22Rv1 (cell line): ENCODE data around the gene SART1.

Experiments
- H3K27ac ChIP-seq: fragments of 450-650 bp; 2 replicates; pipeline ENCODE4 v1.5.1; 2017
- ZFX ChIP-seq: fragments of 450-650 bp; IDR thresholded peaks from 2 replicates; pipeline ENCODE4 v1.6.1; 2017; ENCODE audit warnings: antibody characterized with exemption, borderline replicate concordance
- TF ChIP-seq, protein P1 (sequence below): fragments of 450-650 bp; IDR thresholded peaks from 2 replicates; pipeline ENCODE4 v1.5.1; 2017; ENCODE audit warnings: mild to moderate bottlenecking

SART1 gene

DNA sequence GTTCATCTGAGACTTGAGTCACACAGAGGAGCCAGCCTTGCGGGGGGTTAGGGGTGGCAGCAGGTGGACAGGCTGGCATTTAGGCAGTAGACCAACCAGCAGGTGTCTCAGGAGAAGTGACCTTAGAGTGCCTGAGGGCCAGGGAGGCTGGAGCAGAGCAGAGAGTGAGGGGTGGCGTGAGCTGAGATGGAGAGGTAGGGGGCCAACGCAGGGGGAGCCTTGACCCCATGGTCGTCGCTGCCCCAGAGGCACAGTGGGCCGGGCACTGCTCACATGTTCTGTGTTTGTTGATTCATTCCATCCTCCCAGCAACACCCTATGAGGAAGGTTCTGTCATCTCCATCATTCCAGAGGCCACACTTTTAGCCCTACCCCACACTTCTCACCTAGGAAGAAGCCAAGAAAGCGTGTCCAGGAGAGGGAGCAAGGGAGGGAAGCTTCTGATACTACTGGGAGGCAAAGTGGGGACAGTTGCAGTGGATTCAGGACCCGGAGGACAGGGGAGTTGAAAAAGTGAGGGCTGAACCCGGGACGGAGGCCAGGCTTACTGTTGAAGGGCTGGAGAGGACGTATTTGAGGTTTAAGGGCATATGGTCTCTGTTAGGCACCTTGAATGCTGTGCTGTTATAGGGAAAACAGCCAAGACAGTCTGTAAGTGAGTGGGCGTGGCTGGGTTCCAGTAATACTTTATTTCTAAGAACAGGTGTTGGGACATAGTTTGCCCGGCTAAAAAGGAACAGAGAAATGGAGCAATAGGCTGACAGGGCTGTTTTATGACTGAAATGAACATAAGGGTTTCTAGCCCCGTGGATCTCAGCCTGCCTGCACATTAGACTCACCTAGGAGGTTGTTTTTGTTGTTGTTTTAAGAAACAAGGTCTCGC, 7.3 kb downstream of the SART1 start:
- TF ChIP-seq, protein P1, sequence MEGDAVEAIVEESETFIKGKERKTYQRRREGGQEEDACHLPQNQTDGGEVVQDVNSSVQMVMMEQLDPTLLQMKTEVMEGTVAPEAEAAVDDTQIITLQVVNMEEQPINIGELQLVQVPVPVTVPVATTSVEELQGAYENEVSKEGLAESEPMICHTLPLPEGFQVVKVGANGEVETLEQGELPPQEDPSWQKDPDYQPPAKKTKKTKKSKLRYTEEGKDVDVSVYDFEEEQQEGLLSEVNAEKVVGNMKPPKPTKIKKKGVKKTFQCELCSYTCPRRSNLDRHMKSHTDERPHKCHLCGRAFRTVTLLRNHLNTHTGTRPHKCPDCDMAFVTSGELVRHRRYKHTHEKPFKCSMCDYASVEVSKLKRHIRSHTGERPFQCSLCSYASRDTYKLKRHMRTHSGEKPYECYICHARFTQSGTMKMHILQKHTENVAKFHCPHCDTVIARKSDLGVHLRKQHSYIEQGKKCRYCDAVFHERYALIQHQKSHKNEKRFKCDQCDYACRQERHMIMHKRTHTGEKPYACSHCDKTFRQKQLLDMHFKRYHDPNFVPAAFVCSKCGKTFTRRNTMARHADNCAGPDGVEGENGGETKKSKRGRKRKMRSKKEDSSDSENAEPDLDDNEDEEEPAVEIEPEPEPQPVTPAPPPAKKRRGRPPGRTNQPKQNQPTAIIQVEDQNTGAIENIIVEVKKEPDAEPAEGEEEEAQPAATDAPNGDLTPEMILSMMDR, result no peak
- no peak for TF ChIP-seq ZFX
- H3K27ac ChIP-seq, result no peak overlapping the region

DNA sequence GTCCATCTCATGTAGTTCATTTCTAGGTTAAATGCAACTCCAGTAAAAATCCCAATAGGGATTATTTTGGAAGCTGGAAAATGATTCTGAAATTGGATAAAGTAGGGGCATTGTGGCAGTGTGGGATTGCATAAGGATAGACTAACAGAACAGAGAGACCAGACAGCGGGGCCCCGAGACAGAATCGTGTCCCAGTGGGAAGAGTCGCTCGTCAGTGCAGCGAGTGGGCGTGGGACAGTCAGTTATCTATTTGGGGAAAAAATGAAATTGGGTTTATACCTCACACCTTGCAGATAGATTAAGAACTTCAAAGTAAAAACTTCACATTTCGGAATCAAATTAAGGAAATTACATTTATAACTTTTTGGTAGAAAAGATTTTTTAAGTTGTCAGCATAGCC, 10.6 kb downstream of the SART1 start:
- no peak overlapping the region for H3K27ac ChIP-seq
- TF ChIP-seq ZFX, result no peak
- TF ChIP-seq, protein P1, result no peak

DNA sequence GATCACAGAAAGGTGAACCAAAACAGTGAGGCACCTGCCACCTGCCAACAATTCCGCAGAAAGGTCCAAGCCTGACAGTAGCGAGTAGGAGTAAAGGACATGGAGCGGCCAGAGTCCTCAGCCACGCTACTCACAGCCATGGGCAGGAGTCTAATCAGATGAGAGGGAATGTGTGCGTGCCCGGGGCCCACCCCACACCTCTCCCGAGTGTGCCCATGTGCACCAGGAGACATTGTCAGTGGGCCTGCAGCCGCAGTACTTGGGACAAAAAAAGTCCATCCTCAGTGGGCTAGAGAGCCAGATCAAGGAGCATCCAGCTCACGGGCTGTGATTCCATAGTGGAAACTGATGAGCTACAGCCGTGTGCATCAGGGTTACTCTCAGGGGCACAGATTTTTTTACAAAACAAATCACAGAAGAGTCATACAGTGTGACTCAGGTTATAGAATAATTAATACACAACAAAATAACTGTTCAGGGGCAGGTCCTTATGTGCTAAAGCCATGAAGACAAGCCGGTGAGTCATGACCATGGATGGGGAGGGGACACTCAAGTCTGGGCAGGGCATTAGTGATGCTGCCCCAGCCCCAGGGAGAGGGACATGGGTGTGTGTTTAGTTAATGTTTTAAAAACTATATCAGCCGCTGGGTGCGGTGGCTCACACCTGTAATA, 12.0 kb downstream of the SART1 start:
- H3K27ac ChIP-seq, result no peak overlapping the region
- TF ChIP-seq ZFX, result no peak
- TF ChIP-seq, protein P1, result no peak

DNA sequence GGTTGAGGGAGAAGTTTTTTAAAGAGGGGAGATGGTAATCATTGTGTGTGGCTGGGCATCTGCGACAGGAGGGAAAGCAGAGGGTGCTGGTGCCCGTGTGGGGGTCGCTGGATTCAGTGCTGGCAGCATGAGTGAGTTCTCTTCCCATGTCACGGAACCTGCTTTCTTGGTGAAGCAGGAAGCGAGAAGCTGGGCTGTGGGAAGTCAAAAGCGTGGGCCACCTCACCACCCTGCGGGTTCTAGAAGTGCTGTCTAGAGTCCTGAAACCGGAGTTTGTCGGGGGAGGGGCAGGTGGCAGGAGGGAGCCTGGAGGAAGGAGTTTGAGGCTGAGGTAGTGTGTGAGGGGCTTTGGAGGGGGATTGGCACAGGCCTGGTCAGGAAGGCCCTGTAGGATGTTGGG, 14.2 kb downstream of the SART1 start:
- H3K27ac ChIP-seq, result no peak overlapping the region
- no peak for TF ChIP-seq ZFX
- TF ChIP-seq, protein P1, result no peak

DNA sequence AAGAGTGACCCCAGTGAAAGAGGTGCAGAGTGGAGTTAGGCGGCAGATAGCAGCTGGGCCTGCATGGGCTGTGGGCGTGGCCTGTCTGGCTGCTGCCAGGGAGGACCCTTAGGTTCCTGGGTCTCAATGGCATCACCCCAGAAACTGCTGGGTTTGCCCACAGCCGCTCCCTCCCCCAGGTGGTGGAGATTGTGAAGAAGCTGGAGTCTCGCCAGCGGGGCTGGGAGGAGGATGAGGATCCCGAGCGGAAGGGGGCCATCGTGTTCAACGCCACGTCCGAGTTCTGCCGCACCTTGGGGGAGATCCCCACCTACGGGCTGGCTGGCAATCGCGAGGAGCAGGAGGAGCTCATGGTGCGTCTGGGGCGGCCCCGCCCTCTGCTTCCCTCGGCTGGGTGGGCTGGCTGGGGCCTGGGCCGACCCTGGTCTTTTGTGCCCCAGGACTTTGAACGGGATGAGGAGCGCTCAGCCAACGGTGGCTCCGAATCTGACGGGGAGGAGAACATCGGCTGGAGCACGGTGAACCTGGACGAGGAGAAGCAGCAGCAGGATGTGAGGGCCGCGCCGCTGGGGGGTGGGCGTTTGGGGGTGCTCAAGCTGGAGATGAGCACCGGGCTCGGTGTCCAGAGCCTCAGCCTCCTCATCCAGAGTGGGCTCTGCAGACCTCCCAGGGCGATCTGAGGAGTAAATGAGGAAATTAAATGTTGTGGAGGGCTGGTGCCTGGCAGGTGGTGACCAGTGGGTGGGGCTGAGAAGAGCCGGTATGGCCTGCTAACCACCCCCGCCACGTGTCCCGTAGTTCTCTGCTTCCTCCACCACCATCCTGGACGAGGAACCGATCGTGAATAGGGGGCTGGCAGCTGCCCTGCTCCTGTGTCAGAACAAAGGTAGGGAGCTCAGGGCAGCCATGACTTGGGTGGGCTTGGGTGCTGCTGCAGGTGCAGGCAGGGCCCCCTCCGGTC, 15.0 kb downstream of the SART1 start:
- TF ChIP-seq ZFX, result no peak
- TF ChIP-seq, protein P1, result no peak
- no peak overlapping the region for H3K27ac ChIP-seq

DNA sequence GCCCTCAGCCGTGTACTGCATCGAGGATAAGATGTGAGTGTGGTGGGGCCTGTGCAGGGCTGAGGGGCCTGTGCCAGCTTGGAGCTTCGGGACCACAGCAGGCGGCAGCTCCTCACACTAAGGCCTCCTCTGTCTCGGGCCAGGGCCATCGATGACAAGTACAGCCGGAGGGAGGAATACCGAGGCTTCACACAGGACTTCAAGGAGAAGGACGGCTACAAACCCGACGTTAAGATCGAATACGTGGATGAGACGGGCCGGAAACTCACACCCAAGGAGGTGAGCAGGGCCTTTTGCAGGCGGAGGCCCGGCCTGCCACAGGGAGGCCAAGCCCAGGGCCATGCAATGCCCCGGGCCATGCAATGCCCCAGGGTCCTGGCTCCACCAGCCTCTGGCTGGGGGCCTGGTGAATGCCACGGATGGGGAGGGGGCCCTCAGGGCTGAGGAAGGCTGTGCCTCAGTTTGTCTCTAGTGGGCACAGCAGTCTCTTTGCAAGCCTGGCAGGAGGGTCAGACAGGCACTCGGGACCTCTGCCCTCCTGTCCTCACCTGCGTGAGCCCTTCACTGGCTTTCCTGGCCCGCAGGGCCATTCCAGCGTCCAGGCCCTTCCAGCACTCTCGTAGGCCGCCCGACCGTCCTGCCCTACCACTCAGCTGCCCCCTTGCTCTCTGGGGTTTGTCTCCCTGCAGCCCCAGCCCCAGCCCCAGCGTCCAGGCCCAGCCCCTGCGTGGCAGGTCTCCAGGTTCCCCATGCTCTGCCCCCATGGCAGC, 16.3 kb downstream of the SART1 start:
- H3K27ac ChIP-seq, result no peak overlapping the region
- TF ChIP-seq ZFX, result no peak
- TF ChIP-seq, protein P1, result no peak
